ENCODE measurements around the gene RPS18.

- TF ChIP-seq FOXM1 (IDR thresholded peaks at IDR 0.05; ENCODE audit: borderline replicate concordance) (no peak), TARDBP (IDR thresholded peaks at IDR 0.05) (no peak), ZNF384 (IDR thresholded peaks at IDR 0.05) (no peak), L3MBTL2 (conservative IDR thresholded peaks at IDR 0.05) (no peak)
Measured at GRCh38 chr6:33279257-33279695, 7.4 kb downstream of the RPS18 start.

All from HEK293T (cell line).